Uterus (tissue), 4 donors: Measurements from ENCODE around the gene KIF26B. TPM values are rescaled to one million over a fixed set of nuclear protein-coding genes. Genes with fewer than 3 reads are reported as not detected.
"Not testable (repeated sequence)": the region's sequence is repeated elsewhere in the genome, so short reads cannot be mapped to it uniquely, and the experiment has no call there.

Source experiments
- DNase-seq, 2 donors: peaks; one replicate each; pipeline ENCODE4 v3.0.0-alpha.2; 2019 to 2020
- H3K27ac ChIP-seq, 2 donors: fragments of 200-600 bp; sonication (generic); 1 replicate in 1 of 2; 2 replicates in 1 of 2; pipeline ENCODE4 v1.5.1; 2016 to 2018
- H3K27me3 ChIP-seq, 2 donors: fragments of 200-600 bp; sonication (generic); one replicate each; pipeline ENCODE4 v1.5.1; 2018 to 2019; ENCODE audit warnings: control low read depth in 1 of 2
- H3K36me3 ChIP-seq, 2 donors: fragments of 200-600 bp; sonication (generic); one replicate each; pipeline ENCODE4 v1.5.1; 2019; ENCODE audit warnings: control low read depth in 1 of 2
- H3K4me1 ChIP-seq, 2 donors: fragments of 200-600 bp; sonication (generic); one replicate each; pipeline ENCODE4 v1.5.1; 2018 to 2019; ENCODE audit warnings: control low read depth in 1 of 2
- H3K4me3 ChIP-seq, 2 donors: fragments of 200-600 bp; sonication (generic); 1 replicate in 1 of 2; 2 replicates in 1 of 2; pipeline ENCODE4 v1.5.1; 2018 to 2019; ENCODE audit warnings: mild to moderate bottlenecking in 1 of 2
- H3K9me3 ChIP-seq, 2 donors: fragments of 200-600 bp; sonication (generic); one replicate each; pipeline ENCODE4 v1.5.1; 2019; ENCODE audit warnings: control low read depth in 1 of 2
- CTCF ChIP-seq, 4 experiments: fragments of 200-600 bp in 2 of 4; fragments of 450-650 bp in 2 of 4; sonication (generic) in 2 of 4; IDR thresholded peaks; one replicate each; pipeline ENCODE4 v1.5.1; 2016 to 2019; ENCODE audit warnings: antibody characterized with exemption in 4 of 4, mild to moderate bottlenecking in 2 of 4, moderate library complexity in 1 of 4
- POLR2A ChIP-seq, 2 donors: fragments of 450-650 bp; IDR thresholded peaks; one replicate each; pipeline ENCODE4 v1.6.1; 2016; ENCODE audit warnings: antibody characterized with exemption in 2 of 2, mild to moderate bottlenecking in 1 of 2, moderate library complexity in 1 of 2
- intact Hi-C: fragments of 100-400 bp; cut with DNase I; formaldehyde crosslinking; loops from one replicate; pipeline ENCODE4 v1.15.1; 2023; ENCODE audit warnings: low total_unique reads
- total RNA-seq, 4 donors: library from RNA; depleted of rRNA in 3 of 4; stranded (reverse); fragments of >200 nt in 3 of 4; gene quantifications; one replicate each; pipeline versions ENCODE4 v1.1.0 to v1.2.4, GENCODE V29; 2014 to 2023
- donor health status: DM: yes; HTN: yes; CAD: no.

Gene KIF26B
- total RNA-seq, 4 donors from 2014 or later: 0.27 to 17.4 (median 1.3) TPM; not detected in 1

GRCh38 chr1:245693941-245694752, 539.4 kb downstream of the KIF26B start:
- Histone ChIP-seq H3K4me3 (no peak overlapping the region), H3K27ac (no peak overlapping the region), H3K27me3 (no peaks in the 10 kb centered on the region), H3K36me3 (no peaks in the 10 kb centered on the region), H3K4me1 (no peaks in the 10 kb centered on the region), H3K9me3 (no peaks in the 10 kb centered on the region)
- intact Hi-C loops: no loop called here
- no peak for DNase-seq
- TF ChIP-seq POLR2A (IDR thresholded peaks at IDR 0.05) (no peak), CTCF (IDR thresholded peaks at IDR 0.05) (no peak)

GRCh38 chr1:245694753-245695195, 540.0 kb downstream of the KIF26B start:
- no peaks in the 10 kb centered on the region for H3K9me3 ChIP-seq
- H3K4me1 ChIP-seq: no peaks in the 10 kb centered on the region
- no peak for DNase-seq
- H3K4me3 ChIP-seq: no peak overlapping the region
- H3K27me3 ChIP-seq: no peaks in the 10 kb centered on the region
- no peak overlapping the region for H3K27ac ChIP-seq
- no peaks in the 10 kb centered on the region for H3K36me3 ChIP-seq
- TF ChIP-seq POLR2A (IDR thresholded peaks at IDR 0.05) (no peak), CTCF (IDR thresholded peaks at IDR 0.05) (no peak)
- intact Hi-C loops: no loop called here

GRCh38 chr1:245695211-245695610, 540.4 kb downstream of the KIF26B start:
- no peak for TF ChIP-seq CTCF (IDR thresholded peaks at IDR 0.05)
- TF ChIP-seq POLR2A (IDR thresholded peaks at IDR 0.05): no peak
- H3K27me3 ChIP-seq: no peaks in the 10 kb centered on the region
- no peak overlapping the region for H3K4me3 ChIP-seq
- no peak for DNase-seq
- H3K27ac ChIP-seq: no peak overlapping the region
- H3K4me1 ChIP-seq: no peaks in the 10 kb centered on the region
- H3K36me3 ChIP-seq: no peaks in the 10 kb centered on the region
- intact Hi-C loops: no loop called here
- H3K9me3 ChIP-seq: no peaks in the 10 kb centered on the region

- H3K27me3 ChIP-seq, intact Hi-C loops, H3K4me3 ChIP-seq, DNase-seq, H3K9me3 ChIP-seq, H3K4me1 ChIP-seq, H3K36me3 ChIP-seq, H3K27ac ChIP-seq: not testable (repeated sequence)
These were observed 540.9 kb downstream of the KIF26B start for GRCh38 chr1:245695701-245696100.

GRCh38 chr1:245698116-245698515, 543.3 kb downstream of the KIF26B start:
- no peaks in the 10 kb centered on the region for H3K36me3 ChIP-seq
- intact Hi-C loops: no loop called here
- no peak overlapping the region for H3K4me3 ChIP-seq
- TF ChIP-seq POLR2A (IDR thresholded peaks at IDR 0.05): no peak
- TF ChIP-seq CTCF (IDR thresholded peaks at IDR 0.05): no peak
- no peaks in the 10 kb centered on the region for H3K27me3 ChIP-seq
- DNase-seq: no peak
- H3K4me1 ChIP-seq: no peaks in the 10 kb centered on the region
- H3K27ac ChIP-seq: no peak overlapping the region
- H3K9me3 ChIP-seq: no peaks in the 10 kb centered on the region
